GM18909 (cell line): ENCODE results near the gene HIC1.

Source experiments
- ATAC-seq: cut with Tn5 transposase; IDR thresholded peaks from one replicate; pipeline ENCODE4 v1.9.1; 2021; ENCODE audit warnings: mild to moderate bottlenecking; ENCODE audit not compliant: unreplicated experiment, poor library complexity

HIC1 gene

DNA sequence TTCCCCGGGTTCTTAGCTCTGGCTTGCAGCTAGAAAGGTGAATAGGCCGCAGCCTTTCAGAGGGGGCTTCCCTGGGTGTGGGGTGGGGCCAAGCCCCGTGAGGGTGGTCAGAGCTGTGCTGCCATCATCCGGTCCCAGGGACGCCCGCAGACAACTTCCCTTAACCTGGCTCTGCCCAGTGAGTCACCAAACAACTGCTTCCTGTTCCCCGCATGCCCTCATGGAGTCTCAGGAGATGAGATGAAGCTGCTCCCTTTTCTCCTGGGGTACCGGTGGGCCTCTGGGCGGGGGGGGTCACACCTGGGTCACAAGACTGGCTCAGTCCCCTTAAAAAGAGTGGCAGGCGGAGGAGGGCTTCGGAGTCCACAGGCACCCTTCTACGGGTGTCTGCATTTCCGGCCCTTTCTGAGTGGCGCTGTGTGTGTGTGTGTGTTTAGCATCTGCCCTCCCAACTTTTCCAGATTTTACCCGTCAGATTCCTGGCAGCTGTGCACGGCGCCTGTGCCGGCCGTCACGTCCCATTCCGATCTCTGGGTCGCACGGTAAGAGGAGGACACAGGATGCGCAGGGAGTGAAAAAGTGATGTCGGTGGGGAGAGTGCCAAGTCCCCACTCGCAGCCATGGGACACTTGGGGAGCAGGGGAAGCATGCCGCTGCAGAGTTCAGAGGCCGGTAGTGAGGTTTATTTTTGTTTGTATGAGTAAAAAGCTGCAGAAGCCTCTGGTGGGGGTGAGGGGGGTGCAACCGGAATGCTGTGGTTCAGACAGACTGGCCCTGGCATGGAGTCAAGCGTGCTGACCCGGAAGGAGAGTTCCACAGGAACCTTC lies 16.8 kb downstream of the HIC1 start:
- no peak for ATAC-seq

DNA sequence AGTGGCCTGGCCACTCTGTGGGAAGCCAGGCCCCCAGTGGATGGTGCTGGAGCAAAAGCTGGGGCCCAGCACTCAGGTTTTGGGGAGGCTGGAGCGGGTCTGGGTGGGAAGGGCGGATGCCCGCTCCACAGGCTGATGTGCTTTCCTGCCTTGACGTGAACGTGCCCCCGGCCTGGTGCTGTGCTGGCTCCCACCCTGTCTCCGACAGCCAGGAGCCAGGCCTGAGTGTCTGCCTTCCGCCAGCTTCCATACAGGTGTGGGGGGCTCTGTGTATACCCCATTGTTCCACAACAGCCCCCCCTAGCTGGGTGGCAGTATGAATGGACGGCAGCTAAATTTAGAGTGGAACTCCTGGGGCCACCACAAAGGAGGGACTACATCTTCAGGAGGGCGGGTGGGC lies 20.0 kb downstream of the HIC1 start:
- ATAC-seq, result no peak

DNA sequence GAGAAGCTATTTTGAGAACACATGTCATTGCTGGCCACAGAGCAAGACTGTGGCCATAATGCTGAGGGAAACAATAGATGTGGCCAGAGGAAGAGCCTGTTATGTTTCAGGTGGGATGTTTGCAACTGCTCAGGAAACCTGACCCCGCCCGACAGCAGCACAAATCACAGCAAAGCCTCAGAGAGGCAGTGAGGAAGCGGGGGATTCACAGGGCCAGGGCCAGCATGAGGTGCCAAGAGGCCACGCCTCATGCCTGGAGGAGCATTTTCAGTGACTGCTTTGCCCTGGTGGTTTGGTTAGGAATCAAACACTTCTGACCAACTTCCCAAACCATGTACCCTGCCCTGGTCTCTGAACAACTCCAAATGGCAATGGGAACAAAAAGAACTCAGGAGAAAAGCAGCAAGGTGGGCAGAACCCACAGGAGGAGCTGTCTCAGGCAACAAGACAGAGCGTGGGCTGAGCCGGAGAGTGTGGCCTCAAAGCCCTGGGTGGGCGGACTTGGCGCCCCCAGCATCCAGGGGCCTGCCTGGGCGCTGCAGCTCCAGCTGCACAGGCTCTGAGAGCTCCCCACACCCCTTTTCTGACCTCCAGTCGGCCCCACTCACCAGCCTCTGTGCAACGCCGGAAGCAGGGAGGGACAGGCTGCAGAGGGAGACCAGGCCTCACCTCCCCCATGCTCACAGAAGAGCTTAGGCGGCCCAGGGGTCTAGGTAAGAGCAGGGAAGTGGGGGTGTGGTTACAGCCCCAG lies 20.6 kb downstream of the HIC1 start:
- no peak for ATAC-seq

DNA sequence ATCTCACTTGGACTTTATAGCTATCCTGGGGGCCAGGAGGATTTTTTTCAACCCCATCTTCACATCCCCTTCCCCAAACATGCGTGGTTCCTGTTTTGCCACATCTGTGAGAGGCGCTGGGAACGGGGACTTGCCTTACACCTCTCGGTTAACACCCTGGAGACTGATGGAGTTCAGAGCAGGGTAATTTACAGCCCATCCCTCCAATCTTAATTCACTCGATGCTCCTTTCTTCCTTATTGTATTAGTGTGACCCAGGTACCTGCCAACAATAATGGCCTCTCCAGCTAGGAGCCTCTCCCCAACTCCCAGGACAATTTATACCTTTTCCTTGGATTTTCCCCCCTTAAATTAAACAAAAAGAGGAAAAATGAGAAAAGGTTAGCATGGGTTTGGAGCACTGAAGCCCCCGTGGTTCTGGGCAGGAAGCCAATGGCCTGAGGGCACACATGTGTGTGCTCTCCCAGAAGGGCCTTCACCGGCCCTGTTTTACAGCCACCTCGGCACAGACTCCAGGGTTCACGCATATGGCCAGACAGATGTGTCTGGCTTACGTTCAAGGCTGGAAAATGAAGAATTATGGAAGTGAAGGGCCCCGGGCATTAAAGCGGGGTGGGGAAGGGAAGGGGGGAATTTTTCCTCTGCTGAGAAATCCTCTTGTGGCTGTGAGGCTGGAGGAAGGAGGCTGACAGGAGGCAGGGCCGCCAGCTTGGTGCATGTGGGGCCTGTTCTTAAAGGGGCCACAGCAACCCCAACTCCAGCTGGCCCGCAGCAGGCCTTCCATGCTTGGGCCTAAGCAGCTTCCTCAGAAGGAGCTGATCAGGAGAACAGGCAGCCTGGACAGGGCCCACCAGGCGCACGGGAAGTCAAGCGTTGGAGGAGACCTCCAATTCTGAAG lies 21.4 kb downstream of the HIC1 start:
- no peak for ATAC-seq

DNA sequence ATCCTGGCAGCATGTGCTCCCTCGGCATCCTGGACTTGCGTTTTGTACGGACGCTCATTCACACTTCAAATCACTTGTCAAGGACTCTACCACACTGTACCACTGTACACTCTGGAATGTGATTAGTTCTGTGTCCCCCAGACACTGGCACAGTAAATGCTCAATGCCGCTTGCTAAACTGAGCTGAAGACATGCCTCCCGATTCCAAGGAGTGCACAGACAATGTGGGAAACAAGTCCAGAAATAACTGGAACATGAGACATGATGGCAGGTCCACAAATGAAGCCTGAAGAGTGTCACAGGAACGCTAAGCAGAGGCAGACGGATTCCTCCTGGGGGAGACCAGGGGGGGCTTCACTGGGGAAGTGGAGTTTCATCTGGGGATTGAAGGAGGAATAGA lies 22.1 kb downstream of the HIC1 start:
- no peak for ATAC-seq

DNA sequence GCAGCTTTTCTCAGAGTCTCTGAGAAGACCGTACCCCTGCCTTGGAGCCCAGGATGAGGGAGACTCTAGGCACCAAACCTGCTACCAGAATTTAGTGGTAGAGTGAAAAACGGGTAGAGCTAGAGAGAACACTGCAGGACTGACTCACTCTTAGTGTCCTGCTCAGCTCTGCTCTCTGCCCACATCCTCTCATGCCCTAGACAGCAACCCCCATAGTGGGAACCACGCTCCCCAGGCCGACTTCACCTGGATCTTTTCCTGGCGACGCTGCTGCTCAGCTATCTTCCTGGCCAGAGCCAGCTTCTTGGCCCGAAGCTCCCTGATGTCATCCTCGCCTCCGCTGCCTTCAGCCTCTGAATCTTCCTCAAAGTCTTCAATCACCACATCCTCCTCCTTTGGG lies 26.7 kb downstream of the HIC1 start:
- ATAC-seq, result no peak

DNA sequence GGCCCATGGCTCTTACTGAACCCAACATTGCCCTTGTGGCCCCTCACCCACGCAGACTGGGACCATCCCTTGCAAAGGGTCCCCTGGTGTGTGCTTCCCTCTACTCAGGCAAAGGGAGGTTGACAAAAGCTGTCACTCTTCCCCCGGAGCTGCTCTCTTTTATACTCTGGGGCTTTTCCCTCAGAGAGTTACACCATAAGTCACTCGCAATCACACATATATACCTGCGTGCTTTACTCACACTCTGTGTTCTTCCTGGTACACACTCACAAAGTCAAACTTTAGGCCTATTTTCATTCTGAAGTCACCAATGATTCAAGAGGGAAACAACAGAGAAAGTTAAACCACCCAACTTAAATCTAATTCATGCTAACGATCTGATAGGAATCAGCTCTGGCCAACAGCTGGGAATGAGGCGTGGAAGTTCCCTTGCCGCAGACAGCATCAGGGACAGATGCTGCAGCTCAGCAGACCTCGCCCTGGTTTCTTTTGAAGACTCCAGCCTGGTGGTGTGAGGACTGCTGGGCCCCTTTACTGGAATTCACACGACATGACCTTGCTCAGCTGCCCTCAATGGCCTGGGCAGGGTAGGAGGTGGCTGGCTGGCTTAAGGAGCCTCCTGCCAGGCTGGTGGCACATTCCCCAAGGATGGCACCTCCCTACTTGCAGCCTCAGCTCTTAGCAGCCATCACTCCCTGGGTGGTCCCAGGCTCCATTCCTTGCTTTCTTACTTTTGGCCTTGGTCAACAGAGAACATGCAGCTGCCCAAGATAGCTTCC lies 27.3 kb downstream of the HIC1 start:
- no peak for ATAC-seq

DNA sequence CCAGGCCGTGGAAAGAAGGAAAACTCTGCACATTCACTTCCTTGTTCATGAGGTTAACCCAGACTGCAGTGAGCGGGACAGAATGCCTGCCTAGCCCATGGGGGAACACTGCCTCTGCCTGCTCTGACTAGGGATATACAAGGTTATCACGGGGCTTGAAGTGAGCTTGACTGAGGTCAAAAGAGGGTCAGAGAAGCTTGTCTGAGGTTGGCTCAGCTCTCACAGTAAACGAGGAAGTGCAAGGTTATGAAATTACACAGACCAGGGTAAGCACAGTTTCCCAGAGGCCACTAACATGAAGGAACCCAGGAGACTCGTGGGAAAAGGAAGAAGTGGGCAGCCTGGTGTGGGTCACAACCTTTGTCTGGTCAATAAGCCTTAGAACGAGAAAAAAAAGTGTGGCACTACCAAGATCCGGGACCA lies 28.7 kb downstream of the HIC1 start:
- ATAC-seq, result peak; percentile 51

DNA sequence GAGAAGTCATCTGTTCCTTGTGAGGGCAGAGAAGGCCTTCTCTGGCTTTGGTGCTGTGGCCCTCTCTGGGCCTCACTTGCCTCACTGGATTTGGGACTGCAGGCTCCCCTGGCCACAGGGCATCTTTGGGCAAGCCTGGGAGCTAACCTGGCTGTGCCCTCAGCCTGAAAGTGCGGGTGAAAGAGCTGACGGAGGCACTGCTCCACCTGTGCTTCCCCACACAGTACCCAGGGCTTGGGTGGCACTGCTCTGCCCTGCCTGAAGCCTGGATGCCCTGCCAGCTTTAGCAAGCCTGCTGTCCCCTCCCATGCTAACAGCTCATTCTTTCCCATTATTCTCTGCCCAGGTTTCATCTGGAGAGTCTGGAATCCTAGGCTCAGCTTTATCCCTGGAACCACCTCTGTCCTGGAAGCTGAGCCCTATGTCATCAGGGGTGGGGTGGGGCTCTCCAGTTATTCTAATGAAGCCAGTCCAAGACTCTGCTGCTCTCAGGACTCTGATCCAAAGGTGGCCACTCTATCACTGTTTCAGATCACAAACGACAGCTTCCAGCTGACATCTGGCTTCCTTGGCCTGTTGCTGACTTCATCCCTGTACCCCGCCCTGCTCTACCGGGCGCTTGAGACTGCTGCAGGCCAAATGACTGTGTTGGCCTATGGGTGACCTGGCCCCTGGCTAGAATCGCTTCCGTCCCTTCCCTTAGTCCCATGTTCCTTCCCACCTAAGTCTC lies 29.3 kb downstream of the HIC1 start:
- peak; percentile 11 for ATAC-seq

DNA sequence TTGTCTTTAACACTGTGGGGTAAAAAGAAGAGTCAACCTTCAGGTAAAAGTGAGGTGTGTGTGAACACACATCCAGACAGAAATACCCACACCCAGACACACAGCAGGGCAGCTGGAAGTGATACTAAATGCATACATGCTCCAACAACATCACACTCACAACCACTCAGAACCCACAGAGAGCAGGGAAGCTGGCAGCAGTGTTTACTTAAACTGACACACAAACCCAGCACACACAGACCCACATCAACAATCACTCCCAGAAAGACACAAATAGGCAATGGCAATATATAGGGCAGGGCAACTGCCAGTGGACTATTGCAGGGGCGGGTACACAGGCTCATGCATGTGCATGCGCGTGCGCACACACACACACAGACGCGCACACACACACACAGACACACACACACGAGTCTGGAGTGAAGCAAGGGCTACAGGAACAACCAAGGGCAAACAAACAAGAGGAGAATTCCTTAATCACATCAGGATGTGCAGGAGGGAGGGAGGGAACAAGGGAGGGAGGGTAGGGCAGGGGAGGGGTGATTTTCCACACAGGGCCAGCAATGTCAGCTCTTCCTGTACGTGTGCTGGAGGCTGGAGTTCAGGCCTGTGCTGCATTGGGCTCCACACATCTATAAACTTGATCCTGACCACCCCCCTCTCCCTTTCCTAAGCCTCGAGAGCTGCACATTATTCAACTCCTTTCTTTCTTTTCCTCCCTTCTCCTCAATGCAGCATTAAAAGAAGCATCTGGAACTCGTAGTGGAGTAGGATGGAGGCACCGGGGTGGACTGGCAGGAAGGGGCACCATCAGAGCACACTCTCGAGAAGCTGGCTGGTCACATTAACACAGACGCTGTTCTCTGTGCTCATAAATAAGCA lies 30.1 kb downstream of the HIC1 start:
- no peak for ATAC-seq

DNA sequence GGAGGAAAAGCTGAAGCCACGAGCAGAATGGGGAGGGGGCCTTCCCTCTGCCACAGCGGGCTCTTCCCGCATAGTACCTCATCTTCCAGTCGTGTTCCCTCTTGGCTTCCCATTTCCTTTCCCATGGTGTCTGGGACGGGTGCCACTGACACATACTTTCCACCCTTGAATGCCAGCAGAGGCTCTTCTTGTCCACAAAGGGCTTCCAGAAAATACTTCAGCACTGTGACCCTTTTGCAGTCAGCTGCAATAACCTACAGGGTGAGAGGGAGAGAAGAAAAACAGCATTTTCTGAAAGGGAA lies 30.7 kb downstream of the HIC1 start:
- ATAC-seq, result no peak

DNA sequence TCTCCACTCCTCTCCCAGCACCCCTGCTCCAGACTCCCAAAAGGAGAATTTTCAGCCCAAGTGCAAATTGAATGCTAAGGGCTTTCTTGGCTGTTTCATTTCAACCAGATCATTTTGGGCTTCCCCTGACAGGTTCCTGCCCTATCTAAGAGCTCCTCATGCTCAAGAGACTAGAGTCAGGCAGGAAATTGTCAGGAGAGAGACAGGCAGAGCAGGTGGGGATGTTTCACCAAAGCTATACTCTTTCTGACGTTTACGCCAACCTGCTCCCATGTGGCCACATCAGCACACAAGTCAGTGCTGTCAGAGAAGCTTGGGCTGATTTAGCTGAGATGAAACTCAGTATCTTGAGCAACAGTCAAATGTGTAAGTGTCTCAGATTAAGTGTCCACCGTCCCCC lies 31.4 kb downstream of the HIC1 start:
- no peak for ATAC-seq

DNA sequence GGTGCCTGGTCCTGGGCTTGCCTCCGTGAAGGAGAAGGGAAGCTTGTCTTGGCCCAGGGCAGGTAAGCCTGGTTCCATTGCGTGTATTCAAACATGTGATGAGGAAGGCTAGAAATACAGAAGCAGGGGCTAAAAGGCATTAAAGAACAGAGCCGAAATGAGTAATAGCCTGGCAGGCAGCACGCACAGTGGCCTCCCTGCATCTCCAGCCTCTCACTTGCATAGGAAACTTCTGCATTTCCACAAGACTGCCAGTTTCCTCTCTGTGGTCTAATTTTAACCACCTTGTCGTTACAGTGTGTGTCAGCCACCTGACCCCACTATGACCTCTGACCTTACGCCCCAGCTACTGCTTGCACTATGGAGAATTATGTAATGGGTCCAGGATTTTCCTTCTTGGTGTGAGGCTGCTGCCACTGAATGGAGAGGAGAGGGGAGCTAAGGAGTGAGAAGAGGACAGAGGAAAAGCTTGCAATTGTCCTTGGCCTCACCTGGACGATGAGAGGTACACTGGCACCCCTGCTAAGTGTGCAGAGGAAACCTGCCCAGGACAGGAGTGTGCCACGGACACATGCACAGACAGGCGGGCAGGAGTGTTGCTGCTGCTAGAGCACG lies 32.8 kb downstream of the HIC1 start:
- ATAC-seq, result peak; percentile 49

DNA sequence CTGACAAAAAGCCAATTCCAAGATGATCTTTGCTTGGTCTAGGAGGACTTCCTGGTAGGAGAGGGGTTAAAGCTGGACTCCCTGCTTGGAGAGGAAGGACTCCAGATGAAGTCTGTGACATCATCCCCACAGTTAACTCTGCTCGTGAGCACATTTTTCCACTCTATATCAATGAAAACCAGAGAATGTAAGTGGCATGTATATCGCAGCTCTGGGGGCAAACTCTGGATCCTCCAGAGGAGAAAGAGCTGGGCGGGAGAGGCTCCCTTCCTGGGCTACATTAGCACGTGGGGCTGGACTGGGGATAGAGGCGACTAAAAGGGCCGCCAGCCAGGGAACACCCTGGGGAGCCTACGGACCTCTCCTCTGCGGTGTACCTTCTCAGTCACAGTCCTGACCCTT lies 34.1 kb downstream of the HIC1 start:
- peak; percentile 22 for ATAC-seq

DNA sequence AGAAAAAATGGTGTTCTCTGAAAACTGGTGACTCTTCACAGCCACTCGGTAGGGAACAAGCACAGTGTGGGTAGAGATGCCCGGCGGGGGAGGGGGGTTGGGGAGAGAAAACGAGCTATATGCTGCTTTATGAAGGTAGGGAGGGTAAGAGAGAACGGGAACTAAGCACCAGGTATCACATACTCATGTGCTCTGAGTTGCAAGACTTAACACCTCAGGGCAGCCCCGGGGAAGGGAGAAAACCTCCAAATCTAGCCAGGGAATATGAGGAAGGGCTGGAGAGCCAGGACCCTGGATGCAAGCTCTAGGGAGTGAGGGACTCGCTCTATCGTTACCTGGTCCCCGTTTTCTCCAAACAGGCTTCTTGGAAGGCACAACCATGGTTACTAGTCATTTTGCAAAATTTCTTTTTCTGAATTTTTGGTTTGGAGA lies 35.3 kb downstream of the HIC1 start:
- ATAC-seq, result no peak

DNA sequence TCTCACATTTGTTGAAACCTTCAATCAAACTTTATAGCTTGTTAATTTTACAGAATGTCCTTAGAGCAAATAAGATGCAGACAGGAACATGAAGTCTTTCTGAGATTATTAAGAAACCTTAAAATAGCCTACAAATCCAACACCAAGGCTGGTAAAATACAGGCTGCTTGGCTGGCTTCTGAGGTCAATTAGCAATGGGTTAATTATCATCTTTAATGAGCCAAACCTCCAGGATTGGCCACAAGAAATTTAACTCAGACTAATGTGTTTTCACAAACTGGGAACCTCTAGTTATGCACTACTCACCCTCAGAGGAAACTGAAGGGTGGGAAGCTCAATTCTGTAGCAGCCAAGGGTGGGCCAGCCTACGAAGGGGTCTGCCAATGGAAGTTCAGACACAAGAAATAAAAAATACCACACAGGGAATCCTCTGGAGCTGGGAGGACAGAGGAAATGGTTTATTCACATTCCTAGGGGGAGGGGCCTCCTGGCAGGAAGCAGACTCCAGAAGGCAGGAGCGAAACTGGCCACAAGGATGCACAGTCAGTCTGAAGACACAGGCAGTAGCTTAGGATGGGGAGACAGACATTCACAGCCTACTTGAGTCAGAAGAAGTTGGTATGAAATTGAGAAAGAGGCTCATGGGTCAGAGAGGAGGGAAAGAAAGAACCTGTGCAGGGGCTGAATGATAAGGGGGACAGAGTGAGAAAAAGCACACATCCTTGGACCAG lies 36.1 kb downstream of the HIC1 start:
- ATAC-seq, result no peak

DNA sequence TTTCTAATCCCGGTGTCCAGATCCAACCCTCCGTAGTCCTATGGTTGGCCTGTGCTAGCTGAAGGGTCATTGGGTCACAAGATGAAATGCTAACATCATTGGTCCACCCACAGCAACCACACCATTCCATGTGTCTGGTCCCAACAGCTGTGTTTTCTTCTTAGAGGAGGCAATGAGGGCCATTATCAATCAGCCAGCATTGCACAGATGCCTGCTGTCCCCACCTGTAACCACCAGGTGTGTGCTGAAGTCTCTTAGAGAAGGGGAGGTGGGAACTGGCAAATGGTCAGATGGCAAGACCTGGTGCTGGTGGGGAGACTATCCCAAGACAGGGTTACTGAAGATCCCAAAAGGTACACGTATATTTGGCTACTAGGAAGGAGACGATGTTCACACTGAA lies 37.4 kb downstream of the HIC1 start:
- ATAC-seq, result no peak

DNA sequence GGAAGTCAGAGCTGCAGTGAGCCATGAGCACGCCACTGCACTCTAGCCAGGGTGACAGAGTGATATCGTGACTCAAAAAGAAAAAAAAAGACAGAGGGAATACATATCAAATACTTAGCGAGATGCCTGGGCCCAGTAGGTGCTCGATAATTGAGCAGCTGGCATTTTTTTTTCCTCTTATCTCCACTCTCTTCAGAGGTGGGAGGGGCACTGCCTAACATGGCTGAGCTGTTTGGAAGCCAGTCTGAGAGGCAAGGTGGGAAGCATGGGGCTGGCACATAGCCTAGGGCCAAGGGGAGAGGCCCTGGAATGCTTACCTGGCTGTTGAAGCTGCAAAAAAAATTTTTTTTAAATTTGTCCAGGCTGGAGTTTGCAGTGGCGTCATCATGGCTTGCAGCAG lies 38.4 kb downstream of the HIC1 start:
- no peak for ATAC-seq
